ENCODE results near the gene MAP3K12.
"Not testable (repeated sequence)": the region's sequence is repeated elsewhere in the genome, so short reads cannot be mapped to it uniquely, and the experiment has no call there.

The MAP3K12 gene

GRCh38 chr12:53456654-53457366 lies 42.4 kb downstream of the MAP3K12 start:
- no peak for TF ChIP-seq CTCF (IDR thresholded peaks at IDR 0.05; ENCODE audit: low read depth, low read length)
- H3K4me3 ChIP-seq (ENCODE audit: low read depth, low read length), result no peak overlapping the region

GRCh38 chr12:53454707-53455106 lies 44.6 kb downstream of the MAP3K12 start:
- no peak for TF ChIP-seq CTCF (IDR thresholded peaks at IDR 0.05; ENCODE audit: low read depth, low read length)
- H3K4me3 ChIP-seq (ENCODE audit: low read depth, low read length), result no peak overlapping the region

GRCh38 chr12:53453953-53454640 lies 45.2 kb downstream of the MAP3K12 start:
- no peak for TF ChIP-seq CTCF (IDR thresholded peaks at IDR 0.05; ENCODE audit: low read depth, low read length)

GRCh38 chr12:53452159-53453077 lies 46.8 kb downstream of the MAP3K12 start:
- no peak for TF ChIP-seq CTCF (IDR thresholded peaks at IDR 0.05; ENCODE audit: low read depth, low read length)
- peak overlapping the region; percentile 90 for H3K4me3 ChIP-seq (ENCODE audit: low read depth, low read length)

More at GRCh38 chr12:53453953-53454640, 45.2 kb downstream of the MAP3K12 start:
- peak overlapping the region; percentile 90 for H3K4me3 ChIP-seq (ENCODE audit: low read depth, low read length)

GRCh38 chr12:53451661-53452158 lies 47.5 kb downstream of the MAP3K12 start, which contains the start of gene PCBP2:
TSS of gene PCBP2 (plus strand) at chr12:53452102. CDS start at chr12:53454801, 2,699 bp downstream.
- H3K4me3 ChIP-seq (ENCODE audit: low read depth, low read length), result peak within 1 kb of the TSS; percentile 90
- peak; percentile 85 for TF ChIP-seq CTCF (IDR thresholded peaks at IDR 0.05; ENCODE audit: low read depth, low read length)

GRCh38 chr12:53450936-53451335 lies 48.3 kb downstream of the MAP3K12 start:
- TF ChIP-seq CTCF (IDR thresholded peaks at IDR 0.05; ENCODE audit: low read depth, low read length), result no peak
- H3K4me3 ChIP-seq (ENCODE audit: low read depth, low read length), result no peak overlapping the region

GRCh38 chr12:53444593-53445325 lies 54.5 kb downstream of the MAP3K12 start:
- not testable (repeated sequence) for H3K4me3 ChIP-seq (ENCODE audit: low read depth, low read length)
